ENCODE data around the gene RBBP4. TPM values are rescaled to one million over a fixed set of nuclear protein-coding genes. Genes with fewer than 3 reads are reported as not detected.

Gene RBBP4
- total RNA-seq, 1 experiment from 2014 or later: 513 TPM

GRCh38 chr1:32683397-32683796, 32.4 kb downstream of the RBBP4 start:
- Histone ChIP-seq H3K27me3 (replicated peaks; ENCODE audit: insufficient read depth, low read depth, low read length, poor library complexity) (no peaks in the 10 kb centered on the region), H3K9me3 (ENCODE audit: low read depth, low read length, poor library complexity, severe bottlenecking) (no peaks in the 10 kb centered on the region), H3K36me3 (ENCODE audit: insufficient read depth, low read length, poor library complexity, severe bottlenecking) (peaks cover 76% of the 10 kb centered on the region), H3K4me3 (ENCODE audit: low read depth, low read length, poor library complexity, severe bottlenecking) (no peak overlapping the region), H3K27ac (ENCODE audit: low read depth, low read length, poor library complexity, severe bottlenecking) (no peak overlapping the region), H3K4me1 (ENCODE audit: insufficient read depth, low read length, poor library complexity, severe bottlenecking) (no peaks in the 10 kb centered on the region)
- ChIA-PET CTCF (no interaction called here), POLR2A (ENCODE audit: low non-redundant PET) (no interaction called here)
- BruUV-seq (replicated peaks): no TSS peak
- TF ChIP-seq EZH2 (IDR thresholded peaks at IDR 0.05; ENCODE audit: borderline replicate concordance, low read depth, low read length, poor library complexity, severe bottlenecking): no peak
- no peak for TF ChIP-seq CTCF (conservative IDR thresholded peaks at IDR 0.05; ENCODE audit: low read depth, low read length)
- no peak for DNase-seq (ENCODE audit: low spot score)
- intact Hi-C loops (cut with micrococcal nuclease; ENCODE audit: unreplicated experiment): no loop called here

DNA sequence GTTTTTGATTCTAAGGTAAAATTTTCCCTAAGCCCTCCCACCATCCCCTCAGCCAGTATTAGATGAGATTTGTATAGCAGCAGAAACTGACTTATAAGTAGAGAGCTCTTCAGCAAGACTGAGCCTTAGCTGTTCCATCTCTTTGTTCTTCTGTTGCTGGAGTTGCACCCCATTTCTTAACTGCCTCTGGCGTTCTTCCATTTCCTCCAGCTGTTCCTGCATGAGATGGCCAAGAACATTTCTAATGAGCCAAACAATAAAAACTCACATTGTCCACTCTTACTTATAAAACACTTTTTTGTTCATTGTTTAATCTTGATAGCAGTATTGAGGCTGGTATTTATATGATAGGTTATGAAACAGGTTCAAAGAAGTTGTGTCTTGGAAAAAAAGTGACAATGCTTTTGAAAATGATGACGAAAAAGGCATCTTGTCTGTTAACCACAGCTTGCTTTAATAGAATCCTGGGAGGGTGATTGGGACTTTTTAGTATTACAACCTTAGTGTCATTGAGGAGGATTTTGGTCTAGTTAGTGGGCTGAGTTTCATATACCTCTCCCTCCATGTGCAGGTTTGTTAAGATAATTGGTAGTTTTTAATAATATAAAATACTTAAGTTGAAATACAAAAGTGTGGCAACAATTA, 33.3 kb downstream of the RBBP4 start:
- H3K27ac ChIP-seq (ENCODE audit: low read depth, low read length, poor library complexity, severe bottlenecking): no peak overlapping the region
- H3K36me3 ChIP-seq (ENCODE audit: insufficient read depth, low read length, poor library complexity, severe bottlenecking): peaks cover 67% of the 10 kb centered on the region
- POLR2A ChIA-PET (ENCODE audit: low non-redundant PET): no interaction called here

GRCh38 chr1:32685498-32685897, 34.5 kb downstream of the RBBP4 start:
- no peak for DNase-seq (ENCODE audit: low spot score)
- intact Hi-C loops (cut with micrococcal nuclease; ENCODE audit: unreplicated experiment): no loop called here
- Histone ChIP-seq H3K4me1 (ENCODE audit: insufficient read depth, low read length, poor library complexity, severe bottlenecking) (no peaks in the 10 kb centered on the region), H3K9me3 (ENCODE audit: low read depth, low read length, poor library complexity, severe bottlenecking) (no peaks in the 10 kb centered on the region), H3K36me3 (ENCODE audit: insufficient read depth, low read length, poor library complexity, severe bottlenecking) (peaks cover 57% of the 10 kb centered on the region), H3K27ac (ENCODE audit: low read depth, low read length, poor library complexity, severe bottlenecking) (no peak overlapping the region), H3K27me3 (replicated peaks; ENCODE audit: insufficient read depth, low read depth, low read length, poor library complexity) (no peaks in the 10 kb centered on the region), H3K4me3 (ENCODE audit: low read depth, low read length, poor library complexity, severe bottlenecking) (no peak overlapping the region)
- CTCF ChIA-PET: no interaction called here
- no peak for TF ChIP-seq EZH2 (IDR thresholded peaks at IDR 0.05; ENCODE audit: borderline replicate concordance, low read depth, low read length, poor library complexity, severe bottlenecking)
- TF ChIP-seq CTCF (conservative IDR thresholded peaks at IDR 0.05; ENCODE audit: low read depth, low read length): no peak
- POLR2A ChIA-PET (ENCODE audit: low non-redundant PET): no interaction called here
- BruUV-seq (replicated peaks): no TSS peak

More for the DNA sequence above, 33.3 kb downstream of the RBBP4 start:
- CTCF ChIA-PET: no interaction called here
- H3K4me1 ChIP-seq (ENCODE audit: insufficient read depth, low read length, poor library complexity, severe bottlenecking): no peaks in the 10 kb centered on the region
- BruUV-seq (replicated peaks): no TSS peak
- DNase-seq (ENCODE audit: low spot score): no peak
- TF ChIP-seq CTCF (conservative IDR thresholded peaks at IDR 0.05; ENCODE audit: low read depth, low read length) (no peak), EZH2 (IDR thresholded peaks at IDR 0.05; ENCODE audit: borderline replicate concordance, low read depth, low read length, poor library complexity, severe bottlenecking) (no peak)
- no peaks in the 10 kb centered on the region for H3K9me3 ChIP-seq (ENCODE audit: low read depth, low read length, poor library complexity, severe bottlenecking)
- intact Hi-C loops (cut with micrococcal nuclease; ENCODE audit: unreplicated experiment): no loop called here
- H3K4me3 ChIP-seq (ENCODE audit: low read depth, low read length, poor library complexity, severe bottlenecking): no peak overlapping the region
- no peaks in the 10 kb centered on the region for H3K27me3 ChIP-seq (replicated peaks; ENCODE audit: insufficient read depth, low read depth, low read length, poor library complexity)
